ENCODE results near the gene SLU7. TPM values are rescaled to one million over a fixed set of nuclear protein-coding genes. Genes with fewer than 3 reads are reported as not detected.

The SLU7 gene
- polyA plus RNA-seq, 1 of the 3 experiments (the other 2 are of a cell fraction): 22.3 TPM

- no peak overlapping the region for H2AFZ ChIP-seq (ENCODE audit: low read depth)
These were observed 32.4 kb upstream of the SLU7 start for GRCh38 chr5:160451281-160451680.

More at GRCh38 chr5:160451281-160451680, 32.4 kb upstream of the SLU7 start:
- Histone ChIP-seq H3K27ac (ENCODE audit: low read depth in 2 of 2, low read length in 1 of 2) (no peak overlapping the region), H3K9me2 (no peaks in the 10 kb centered on the region), H3K4me1 (ENCODE audit: control insufficient read depth in 1 of 2, insufficient read depth in 2 of 2, low read depth in 1 of 2, low read length in 1 of 2) (no peaks in the 10 kb centered on the region), H3K36me3 (replicated peaks in 1 of 2; ENCODE audit: control insufficient read depth in 1 of 2, insufficient read depth in 2 of 2, low read length in 1 of 2) (no peaks in the 10 kb centered on the region), H3K4me2 (no peak overlapping the region), H3F3A (replicated peaks; ENCODE audit: insufficient read depth) (no peaks in the 10 kb centered on the region), H3K27me3 (ENCODE audit: insufficient read depth) (no peaks in the 10 kb centered on the region), H3K4me3 (ENCODE audit: low read depth in 2 of 2, low read length in 1 of 2) (no peak overlapping the region), H3K9me3 (no peaks in the 10 kb centered on the region), H3K79me2 (ENCODE audit: insufficient read depth) (no peaks in the 10 kb centered on the region), H3K9ac (no peak overlapping the region), H4K20me1 (ENCODE audit: insufficient read depth) (no peaks in the 10 kb centered on the region)
- WGBS (ENCODE audit: low lambda C conversion rate): 82% methylated on average over 2 of the region's 2 CpGs
- POLR2A ChIA-PET: no interaction called here
- CTCF ChIA-PET: interaction anchor here (0.6 kb wide), 1 partner anchor 927 kb away, joined by 3 read pairs; no protein-coding TSS in a partner anchor
- TF ChIP-seq SMC3 (IDR thresholded peaks at IDR 0.05; ENCODE audit: low read depth, low read length) (no peak), YY1 (IDR thresholded peaks at IDR 0.05; ENCODE audit: low read depth) (no peak), FOSL2 (IDR thresholded peaks at IDR 0.05; ENCODE audit: borderline replicate concordance, low read depth) (no peak), MAX (IDR thresholded peaks at IDR 0.05; ENCODE audit: low read depth) (no peak), GATA2 (CRISPR knock-in tag; IDR thresholded peaks at IDR 0.05) (no peak), RXRA (IDR thresholded peaks at IDR 0.05; ENCODE audit: borderline replicate concordance, low read depth) (no peak), RCOR1 (IDR thresholded peaks at IDR 0.05; ENCODE audit: low read length) (no peak), RAD21 (IDR thresholded peaks at IDR 0.05; ENCODE audit: low read length) (no peak), ELF1 (IDR thresholded peaks at IDR 0.05) (no peak), POLR2AphosphoS5 (IDR thresholded peaks at IDR 0.05; ENCODE audit: low read depth, low read length) (no peak), MXI1 (IDR thresholded peaks at IDR 0.05; ENCODE audit: low read depth, low read length) (no peak), NRF1 (IDR thresholded peaks at IDR 0.05; ENCODE audit: low read depth, low read length) (no peak), TCF12 (IDR thresholded peaks at IDR 0.05) (no peak), CHD2 (IDR thresholded peaks at IDR 0.05; ENCODE audit: low read length, partially characterized antibody) (no peak)
- TF ChIP-seq, protein P1, sequence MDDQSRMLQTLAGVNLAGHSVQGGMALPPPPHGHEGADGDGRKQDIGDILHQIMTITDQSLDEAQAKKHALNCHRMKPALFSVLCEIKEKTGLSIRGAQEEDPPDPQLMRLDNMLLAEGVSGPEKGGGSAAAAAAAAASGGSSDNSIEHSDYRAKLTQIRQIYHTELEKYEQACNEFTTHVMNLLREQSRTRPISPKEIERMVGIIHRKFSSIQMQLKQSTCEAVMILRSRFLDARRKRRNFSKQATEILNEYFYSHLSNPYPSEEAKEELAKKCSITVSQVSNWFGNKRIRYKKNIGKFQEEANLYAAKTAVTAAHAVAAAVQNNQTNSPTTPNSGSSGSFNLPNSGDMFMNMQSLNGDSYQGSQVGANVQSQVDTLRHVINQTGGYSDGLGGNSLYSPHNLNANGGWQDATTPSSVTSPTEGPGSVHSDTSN (IDR thresholded peaks at IDR 0.05): no peak
- TF ChIP-seq, protein P2, sequence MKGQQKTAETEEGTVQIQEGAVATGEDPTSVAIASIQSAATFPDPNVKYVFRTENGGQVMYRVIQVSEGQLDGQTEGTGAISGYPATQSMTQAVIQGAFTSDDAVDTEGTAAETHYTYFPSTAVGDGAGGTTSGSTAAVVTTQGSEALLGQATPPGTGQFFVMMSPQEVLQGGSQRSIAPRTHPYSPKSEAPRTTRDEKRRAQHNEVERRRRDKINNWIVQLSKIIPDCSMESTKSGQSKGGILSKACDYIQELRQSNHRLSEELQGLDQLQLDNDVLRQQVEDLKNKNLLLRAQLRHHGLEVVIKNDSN (IDR thresholded peaks at IDR 0.05; ENCODE audit: borderline replicate concordance, low read depth): no peak
- TF ChIP-seq, protein P3, sequence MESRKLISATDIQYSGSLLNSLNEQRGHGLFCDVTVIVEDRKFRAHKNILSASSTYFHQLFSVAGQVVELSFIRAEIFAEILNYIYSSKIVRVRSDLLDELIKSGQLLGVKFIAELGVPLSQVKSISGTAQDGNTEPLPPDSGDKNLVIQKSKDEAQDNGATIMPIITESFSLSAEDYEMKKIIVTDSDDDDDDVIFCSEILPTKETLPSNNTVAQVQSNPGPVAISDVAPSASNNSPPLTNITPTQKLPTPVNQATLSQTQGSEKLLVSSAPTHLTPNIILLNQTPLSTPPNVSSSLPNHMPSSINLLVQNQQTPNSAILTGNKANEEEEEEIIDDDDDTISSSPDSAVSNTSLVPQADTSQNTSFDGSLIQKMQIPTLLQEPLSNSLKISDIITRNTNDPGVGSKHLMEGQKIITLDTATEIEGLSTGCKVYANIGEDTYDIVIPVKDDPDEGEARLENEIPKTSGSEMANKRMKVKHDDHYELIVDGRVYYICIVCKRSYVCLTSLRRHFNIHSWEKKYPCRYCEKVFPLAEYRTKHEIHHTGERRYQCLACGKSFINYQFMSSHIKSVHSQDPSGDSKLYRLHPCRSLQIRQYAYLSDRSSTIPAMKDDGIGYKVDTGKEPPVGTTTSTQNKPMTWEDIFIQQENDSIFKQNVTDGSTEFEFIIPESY (IDR thresholded peaks at IDR 0.05; ENCODE audit: borderline replicate concordance, low read depth): no peak
- TF ChIP-seq, protein P4, sequence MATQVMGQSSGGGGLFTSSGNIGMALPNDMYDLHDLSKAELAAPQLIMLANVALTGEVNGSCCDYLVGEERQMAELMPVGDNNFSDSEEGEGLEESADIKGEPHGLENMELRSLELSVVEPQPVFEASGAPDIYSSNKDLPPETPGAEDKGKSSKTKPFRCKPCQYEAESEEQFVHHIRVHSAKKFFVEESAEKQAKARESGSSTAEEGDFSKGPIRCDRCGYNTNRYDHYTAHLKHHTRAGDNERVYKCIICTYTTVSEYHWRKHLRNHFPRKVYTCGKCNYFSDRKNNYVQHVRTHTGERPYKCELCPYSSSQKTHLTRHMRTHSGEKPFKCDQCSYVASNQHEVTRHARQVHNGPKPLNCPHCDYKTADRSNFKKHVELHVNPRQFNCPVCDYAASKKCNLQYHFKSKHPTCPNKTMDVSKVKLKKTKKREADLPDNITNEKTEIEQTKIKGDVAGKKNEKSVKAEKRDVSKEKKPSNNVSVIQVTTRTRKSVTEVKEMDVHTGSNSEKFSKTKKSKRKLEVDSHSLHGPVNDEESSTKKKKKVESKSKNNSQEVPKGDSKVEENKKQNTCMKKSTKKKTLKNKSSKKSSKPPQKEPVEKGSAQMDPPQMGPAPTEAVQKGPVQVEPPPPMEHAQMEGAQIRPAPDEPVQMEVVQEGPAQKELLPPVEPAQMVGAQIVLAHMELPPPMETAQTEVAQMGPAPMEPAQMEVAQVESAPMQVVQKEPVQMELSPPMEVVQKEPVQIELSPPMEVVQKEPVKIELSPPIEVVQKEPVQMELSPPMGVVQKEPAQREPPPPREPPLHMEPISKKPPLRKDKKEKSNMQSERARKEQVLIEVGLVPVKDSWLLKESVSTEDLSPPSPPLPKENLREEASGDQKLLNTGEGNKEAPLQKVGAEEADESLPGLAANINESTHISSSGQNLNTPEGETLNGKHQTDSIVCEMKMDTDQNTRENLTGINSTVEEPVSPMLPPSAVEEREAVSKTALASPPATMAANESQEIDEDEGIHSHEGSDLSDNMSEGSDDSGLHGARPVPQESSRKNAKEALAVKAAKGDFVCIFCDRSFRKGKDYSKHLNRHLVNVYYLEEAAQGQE (IDR thresholded peaks at IDR 0.05; ENCODE audit: low read depth, low read length): no peak
- TF ChIP-seq, protein P5, sequence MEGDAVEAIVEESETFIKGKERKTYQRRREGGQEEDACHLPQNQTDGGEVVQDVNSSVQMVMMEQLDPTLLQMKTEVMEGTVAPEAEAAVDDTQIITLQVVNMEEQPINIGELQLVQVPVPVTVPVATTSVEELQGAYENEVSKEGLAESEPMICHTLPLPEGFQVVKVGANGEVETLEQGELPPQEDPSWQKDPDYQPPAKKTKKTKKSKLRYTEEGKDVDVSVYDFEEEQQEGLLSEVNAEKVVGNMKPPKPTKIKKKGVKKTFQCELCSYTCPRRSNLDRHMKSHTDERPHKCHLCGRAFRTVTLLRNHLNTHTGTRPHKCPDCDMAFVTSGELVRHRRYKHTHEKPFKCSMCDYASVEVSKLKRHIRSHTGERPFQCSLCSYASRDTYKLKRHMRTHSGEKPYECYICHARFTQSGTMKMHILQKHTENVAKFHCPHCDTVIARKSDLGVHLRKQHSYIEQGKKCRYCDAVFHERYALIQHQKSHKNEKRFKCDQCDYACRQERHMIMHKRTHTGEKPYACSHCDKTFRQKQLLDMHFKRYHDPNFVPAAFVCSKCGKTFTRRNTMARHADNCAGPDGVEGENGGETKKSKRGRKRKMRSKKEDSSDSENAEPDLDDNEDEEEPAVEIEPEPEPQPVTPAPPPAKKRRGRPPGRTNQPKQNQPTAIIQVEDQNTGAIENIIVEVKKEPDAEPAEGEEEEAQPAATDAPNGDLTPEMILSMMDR (IDR thresholded peaks at IDR 0.05): no peak
- TF ChIP-seq, protein P6, sequence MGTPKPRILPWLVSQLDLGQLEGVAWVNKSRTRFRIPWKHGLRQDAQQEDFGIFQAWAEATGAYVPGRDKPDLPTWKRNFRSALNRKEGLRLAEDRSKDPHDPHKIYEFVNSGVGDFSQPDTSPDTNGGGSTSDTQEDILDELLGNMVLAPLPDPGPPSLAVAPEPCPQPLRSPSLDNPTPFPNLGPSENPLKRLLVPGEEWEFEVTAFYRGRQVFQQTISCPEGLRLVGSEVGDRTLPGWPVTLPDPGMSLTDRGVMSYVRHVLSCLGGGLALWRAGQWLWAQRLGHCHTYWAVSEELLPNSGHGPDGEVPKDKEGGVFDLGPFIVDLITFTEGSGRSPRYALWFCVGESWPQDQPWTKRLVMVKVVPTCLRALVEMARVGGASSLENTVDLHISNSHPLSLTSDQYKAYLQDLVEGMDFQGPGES (IDR thresholded peaks at IDR 0.05; ENCODE audit: low read depth, low read length): no peak
- DNase-seq: no peak
